Prostate gland (tissue), 2 donors: ENCODE results near the gene CTDSPL2. TPM values are rescaled to one million over a fixed set of nuclear protein-coding genes. Genes with fewer than 3 reads are reported as not detected.
"Not testable (repeated sequence)": the region's sequence is repeated elsewhere in the genome, so short reads cannot be mapped to it uniquely, and the experiment has no call there.

Experiments used
- DNase-seq: peaks from one replicate; pipeline ENCODE4 v3.0.0-alpha.2; 2019; ENCODE audit warnings: low spot score
- H3K27ac ChIP-seq, 2 donors: fragments of 200-600 bp; sonication (generic); 2 replicates each; pipeline ENCODE4 v1.5.1; 2017 to 2019
- H3K27me3 ChIP-seq: fragments of 200-600 bp; sonication (generic); replicated peaks from 2 replicates; pipeline ENCODE4 v1.5.1; 2019; ENCODE audit not compliant: insufficient read depth
- H3K36me3 ChIP-seq, 2 donors: fragments of 200-600 bp; sonication (generic); 1 replicate in 1 of 2; 2 replicates in 1 of 2; pipeline versions ENCODE4 v1.5.1 to v1.8.1; 2017 to 2019
- H3K4me1 ChIP-seq: fragments of 200-600 bp; sonication (generic); replicated peaks from 2 replicates; pipeline ENCODE4 v1.5.1; 2019
- H3K4me3 ChIP-seq, 2 donors: fragments of 200-600 bp; sonication (generic); 2 replicates each; pipeline ENCODE4 v1.5.1; 2017 to 2019
- H3K9me3 ChIP-seq: fragments of 200-600 bp; sonication (generic); 2 replicates; pipeline ENCODE4 v1.5.1; 2017
- CTCF ChIP-seq, 4 experiments: fragments of 200-600 bp in 2 of 4; fragments of 450-650 bp in 2 of 4; sonication (generic) in 2 of 4; IDR thresholded peaks; 1 replicate in 3 of 4; 2 replicates in 1 of 4; pipeline ENCODE4 v1.5.1; 2016 to 2019; ENCODE audit warnings: antibody characterized with exemption in 4 of 4, mild to moderate bottlenecking in 2 of 4, moderate library complexity in 2 of 4
- POLR2A ChIP-seq: fragments of 450-650 bp; IDR thresholded peaks from one replicate; pipeline ENCODE4 v1.6.1; 2016; ENCODE audit warnings: antibody characterized with exemption, mild to moderate bottlenecking
- POLR2AphosphoS5 ChIP-seq: sonication (generic); formaldehyde crosslinking; IDR thresholded peaks from one replicate; pipeline ENCODE4 v1.6.1; 2017; ENCODE audit warnings: antibody characterized with exemption
- WGBS: methylation state at CpG from one replicate; pipeline ENCODE4 v1.1.5; 2018; 5-methylcytosine and 5-hydroxymethylcytosine counted together
- intact Hi-C: fragments of 100-400 bp; cut with DNase I; formaldehyde crosslinking; loops from one replicate; pipeline ENCODE4 v1.14.2; 2022
- total RNA-seq, 2 donors: library from RNA; depleted of rRNA; stranded (reverse); fragments of >200 nt; gene quantifications; one replicate each; pipeline ENCODE4 v1.1.0, GENCODE V29; 2016

Gene CTDSPL2
- total RNA-seq, 2 donors from 2014 or later, result 32.5 to 67.5 TPM

- Histone ChIP-seq H3K27me3 (no peaks in the 10 kb centered on the region), H3K27ac (no peak overlapping the region), H3K36me3 (no peaks in the 10 kb centered on the region), H3K4me3 (no peak overlapping the region), H3K9me3 (no peaks in the 10 kb centered on the region), H3K4me1 (no peaks in the 10 kb centered on the region)
- intact Hi-C loops, result no loop called here
- WGBS, result 67% methylated on average over 2 of the region's 2 CpGs
- TF ChIP-seq POLR2A (no peak), CTCF (IDR thresholded peaks at IDR 0.05) (no peak), POLR2AphosphoS5 (no peak)
- DNase-seq, result no peak
Observed at GRCh38 chr15:44527241-44527640, 99.8 kb downstream of the CTDSPL2 start.

- H3K27me3 ChIP-seq, result no peaks in the 10 kb centered on the region
- no peaks in the 10 kb centered on the region for H3K36me3 ChIP-seq
- H3K27ac ChIP-seq, result no peak overlapping the region
- H3K9me3 ChIP-seq, result no peaks in the 10 kb centered on the region
- no peaks in the 10 kb centered on the region for H3K4me1 ChIP-seq
- intact Hi-C loops, result no loop called here
- TF ChIP-seq POLR2A (no peak), CTCF (IDR thresholded peaks at IDR 0.05) (no peak), POLR2AphosphoS5 (no peak)
- DNase-seq, result no peak
- WGBS, result 77% methylated on average over 10 of the region's 10 CpGs
- no peak overlapping the region for H3K4me3 ChIP-seq
Observed at GRCh38 chr15:44529864-44530604, 102.6 kb downstream of the CTDSPL2 start.

- Histone ChIP-seq H3K36me3 (no peaks in the 10 kb centered on the region), H3K9me3 (no peaks in the 10 kb centered on the region), H3K27ac (no peak overlapping the region), H3K4me3 (no peak overlapping the region), H3K4me1 (no peaks in the 10 kb centered on the region), H3K27me3 (no peaks in the 10 kb centered on the region)
- intact Hi-C loops, result no loop called here
- TF ChIP-seq POLR2A, result no peak
- no peak for TF ChIP-seq POLR2AphosphoS5
- TF ChIP-seq CTCF (IDR thresholded peaks at IDR 0.05), result no peak
- no peak for DNase-seq
- 95% methylated on average over 3 of the region's 3 CpGs for WGBS
Observed at GRCh38 chr15:44530653-44531052, 103.2 kb downstream of the CTDSPL2 start.

- H3K4me3 ChIP-seq, H3K36me3 ChIP-seq, DNase-seq, H3K9me3 ChIP-seq, H3K27ac ChIP-seq, H3K4me1 ChIP-seq, H3K27me3 ChIP-seq, intact Hi-C loops: not testable (repeated sequence)
- 92% methylated on average over 5 of the region's 5 CpGs for WGBS
Observed at GRCh38 chr15:44532275-44532674, 104.8 kb downstream of the CTDSPL2 start.

GRCh38 chr15:44532689-44533088 lies 105.3 kb downstream of the CTDSPL2 start:
- H3K4me3 ChIP-seq, result no peak overlapping the region
- no peaks in the 10 kb centered on the region for H3K36me3 ChIP-seq
- no peaks in the 10 kb centered on the region for H3K4me1 ChIP-seq
- intact Hi-C loops, result no loop called here
- H3K27me3 ChIP-seq, result no peaks in the 10 kb centered on the region
- H3K27ac ChIP-seq, result no peak overlapping the region
- WGBS, result 98% methylated on average over 3 of the region's 3 CpGs
- no peak for DNase-seq
- no peaks in the 10 kb centered on the region for H3K9me3 ChIP-seq
- TF ChIP-seq POLR2A (no peak), CTCF (IDR thresholded peaks at IDR 0.05) (no peak), POLR2AphosphoS5 (no peak)
